NCI-H510A (cell line): ENCODE data around the gene TM4SF18.

Experiments
- DNase-seq: peaks from one replicate; lab custom pipeline; 2025; lab: John Stamatoyannopoulos, UW

Gene TM4SF18

DNA sequence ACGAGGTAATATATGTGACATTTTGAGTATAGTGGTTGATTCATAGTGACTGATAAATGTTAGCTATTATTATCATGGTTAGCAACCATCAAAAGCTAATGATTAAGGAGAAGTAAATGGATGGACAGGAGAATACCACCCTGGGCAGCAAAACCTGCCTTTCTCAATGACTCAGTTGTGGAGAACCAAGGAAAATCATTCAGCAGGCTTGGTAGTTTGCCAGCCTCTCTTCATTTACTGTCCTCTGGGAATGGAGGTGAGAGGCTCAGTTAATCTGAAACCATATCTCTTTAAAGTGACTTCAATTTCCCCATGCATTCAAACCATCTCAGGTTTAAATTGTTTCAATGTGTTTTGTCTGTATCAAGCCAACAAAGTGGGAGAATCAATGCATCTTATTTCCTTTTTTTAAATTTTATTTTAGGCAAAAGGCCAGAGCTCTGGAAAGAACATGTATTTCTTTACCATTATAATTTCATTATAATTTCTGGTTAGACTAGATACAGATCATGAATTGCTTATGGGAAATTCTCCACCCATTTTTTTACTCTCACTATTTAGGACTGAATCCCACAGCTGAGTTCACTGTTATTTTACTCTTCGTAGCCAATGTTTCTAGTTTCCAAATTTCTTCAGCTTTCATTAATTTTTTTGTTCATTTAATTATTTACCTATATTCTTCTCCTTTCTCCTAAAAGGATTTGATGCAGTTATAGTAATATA is 2.7 kb downstream of the TM4SF18 start:
- DNase-seq = no peak

DNA sequence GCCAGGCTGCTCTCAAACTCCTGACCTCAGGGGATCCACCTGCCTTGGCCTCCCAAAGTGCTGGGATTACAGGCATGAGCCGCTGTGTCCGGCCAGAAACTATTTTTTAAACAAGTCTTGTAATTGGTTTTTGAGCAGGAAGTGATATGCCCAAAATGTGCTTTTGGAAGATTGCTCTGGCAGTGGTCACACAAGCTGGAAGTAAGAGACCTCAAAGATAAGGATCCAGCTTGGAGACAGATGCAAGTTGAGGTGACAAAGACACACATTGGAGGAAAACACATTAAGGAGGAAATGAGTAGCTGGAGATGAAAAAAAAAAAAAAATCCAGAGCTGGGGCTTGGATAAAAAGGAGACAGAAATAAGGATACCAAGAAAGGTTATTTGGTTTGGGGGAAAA is 6.3 kb downstream of the TM4SF18 start:
- no peak for DNase-seq

DNA sequence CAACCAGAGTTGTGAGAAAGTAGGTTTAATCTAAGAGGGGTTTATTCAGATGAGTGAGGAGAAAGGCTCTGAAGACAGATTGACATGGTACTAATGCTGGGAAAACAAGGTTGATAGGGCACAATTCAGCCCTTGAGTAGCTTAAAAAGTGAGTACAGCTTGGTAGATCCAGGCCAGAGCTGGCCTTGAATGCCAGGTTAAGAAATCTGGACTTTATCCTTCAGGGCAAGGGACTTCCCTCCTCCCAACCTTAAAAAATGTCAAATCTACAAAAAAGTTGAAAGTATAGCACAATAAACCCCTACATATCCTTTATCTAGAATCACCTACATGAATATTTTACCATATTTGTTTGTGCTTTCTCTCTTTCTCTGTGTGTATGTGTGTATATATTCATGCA is 7.9 kb downstream of the TM4SF18 start:
- DNase-seq = no peak

DNA sequence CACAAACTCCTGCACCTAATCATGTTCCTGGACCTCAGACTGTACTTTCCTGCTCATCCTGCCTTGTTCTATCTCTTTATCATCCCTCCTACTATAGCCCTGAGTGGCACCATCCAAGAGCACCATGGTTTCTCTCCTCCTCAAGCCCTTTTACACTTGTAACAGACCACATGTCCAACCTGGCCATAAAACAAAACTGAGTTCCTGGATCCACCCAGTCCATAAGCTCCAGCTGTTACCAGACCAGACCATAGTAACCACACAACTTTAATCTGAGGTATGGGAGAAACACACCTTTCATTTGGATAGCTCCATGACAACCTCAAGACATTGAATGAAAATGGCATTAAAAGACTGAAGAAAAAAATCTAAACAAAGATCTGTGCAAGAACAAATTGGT is 9.1 kb downstream of the TM4SF18 start:
- DNase-seq = no peak

DNA sequence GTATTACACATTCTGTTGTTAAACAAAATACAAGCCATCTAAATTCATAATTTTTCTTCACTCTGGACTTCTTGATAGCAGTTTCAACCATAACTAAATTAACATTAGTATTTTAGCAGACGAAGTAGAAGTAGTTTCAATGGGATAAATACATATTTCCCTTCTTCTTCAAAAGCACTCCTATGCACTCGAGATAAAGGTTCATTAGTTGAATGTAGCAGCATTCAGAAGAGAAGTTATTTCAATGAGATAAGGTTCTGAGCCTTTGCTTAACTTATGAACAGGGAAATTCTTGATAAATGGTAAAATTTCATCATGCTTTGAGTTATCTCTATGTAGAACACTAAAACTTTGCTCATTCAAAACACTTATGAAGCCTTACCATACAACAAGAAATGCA is 11.8 kb downstream of the TM4SF18 start:
- no peak for DNase-seq

DNA sequence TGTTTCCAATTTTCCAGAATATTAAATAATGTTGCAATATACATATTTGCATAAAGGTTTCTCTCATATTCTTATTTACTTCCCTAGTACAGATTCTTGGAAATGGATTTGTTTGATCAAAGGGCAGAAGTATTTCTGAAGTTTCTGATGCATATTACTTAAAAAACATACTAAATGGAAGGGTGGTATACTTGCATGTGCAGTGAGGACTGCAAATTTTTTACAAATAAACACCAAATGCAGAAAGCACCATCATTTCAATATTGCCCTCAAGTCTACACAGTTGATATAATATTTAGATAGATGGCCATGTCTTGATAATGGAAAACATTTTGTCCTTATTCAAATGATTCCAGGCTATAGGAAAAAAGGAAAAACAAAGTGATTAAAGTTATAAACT is 12.3 kb downstream of the TM4SF18 start:
- no peak for DNase-seq

DNA sequence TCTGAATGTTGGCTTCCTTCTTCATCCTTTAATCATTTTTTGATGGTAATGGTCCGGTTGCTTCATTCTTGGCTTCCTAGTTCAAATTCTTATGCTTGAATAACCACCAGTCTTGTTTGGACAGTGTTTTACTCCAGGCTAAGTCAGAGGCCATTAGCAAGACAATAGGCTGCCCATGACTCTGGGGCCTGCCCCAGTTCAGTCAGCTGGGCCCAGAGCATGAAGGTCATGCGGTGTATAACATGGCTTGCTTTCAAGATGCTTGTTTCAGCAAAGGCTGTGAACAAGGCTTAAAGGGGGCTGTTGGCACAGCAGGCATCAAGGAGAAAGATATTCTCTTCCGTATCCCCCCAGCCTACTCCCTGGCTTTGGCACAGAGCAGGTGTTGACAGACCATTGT is 13.7 kb downstream of the TM4SF18 start:
- DNase-seq = no peak

DNA sequence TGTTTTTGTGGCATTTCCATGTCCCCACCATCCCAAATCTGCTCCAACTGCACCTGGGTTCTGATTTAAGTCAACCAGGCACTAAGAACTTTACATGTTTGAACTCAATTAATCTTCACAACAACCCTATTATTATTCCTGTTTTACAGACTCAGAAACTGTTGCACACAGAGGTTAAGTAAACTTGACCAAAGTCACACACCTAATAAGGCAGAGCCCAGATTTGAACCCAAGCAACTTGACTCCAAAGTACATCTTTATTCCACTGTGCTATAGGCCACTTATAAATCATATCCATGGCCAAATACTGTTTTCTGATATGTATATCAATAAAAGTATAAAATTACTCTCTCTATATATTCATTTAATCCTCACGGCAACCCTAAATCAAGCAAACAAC is 16.4 kb downstream of the TM4SF18 start:
- no peak for DNase-seq

DNA sequence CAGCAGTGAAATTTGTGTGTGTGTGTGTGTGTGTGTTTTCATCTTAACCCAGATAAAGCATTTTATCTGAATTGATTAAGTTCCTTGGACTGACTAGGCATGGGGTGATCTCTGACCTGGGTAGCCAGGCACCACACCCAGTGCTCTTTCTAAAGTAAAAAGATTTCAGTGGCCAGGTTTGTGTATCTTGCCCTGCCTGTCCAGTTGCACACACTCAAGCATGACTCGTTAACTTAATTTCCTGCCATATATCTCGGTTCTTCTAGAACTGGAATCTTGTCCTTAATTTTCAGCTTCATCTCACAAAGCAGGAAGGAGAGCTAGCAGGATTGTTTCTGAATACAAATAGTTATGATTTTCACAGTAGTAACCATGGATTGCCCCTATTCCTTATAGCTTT is 17.0 kb downstream of the TM4SF18 start:
- DNase-seq = no peak

DNA sequence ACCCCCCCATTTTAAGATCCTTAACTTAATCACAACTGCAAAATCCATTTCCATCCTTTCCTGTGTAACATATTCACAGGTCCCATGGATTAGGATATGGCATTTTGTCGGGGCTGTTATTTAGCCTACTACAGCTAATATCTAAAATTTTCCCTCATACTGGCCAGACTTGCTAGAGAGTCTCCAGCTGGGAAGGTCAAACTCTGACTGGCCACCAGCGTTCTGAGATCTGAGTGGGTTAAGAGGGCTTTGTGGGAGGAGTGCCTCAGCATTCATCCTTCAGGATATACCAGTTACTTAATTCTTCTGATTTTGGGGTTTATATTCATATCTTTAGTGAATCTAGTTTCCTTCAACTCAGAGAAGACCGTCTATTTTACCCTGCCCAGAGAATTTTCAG is 17.7 kb downstream of the TM4SF18 start:
- no peak for DNase-seq

DNA sequence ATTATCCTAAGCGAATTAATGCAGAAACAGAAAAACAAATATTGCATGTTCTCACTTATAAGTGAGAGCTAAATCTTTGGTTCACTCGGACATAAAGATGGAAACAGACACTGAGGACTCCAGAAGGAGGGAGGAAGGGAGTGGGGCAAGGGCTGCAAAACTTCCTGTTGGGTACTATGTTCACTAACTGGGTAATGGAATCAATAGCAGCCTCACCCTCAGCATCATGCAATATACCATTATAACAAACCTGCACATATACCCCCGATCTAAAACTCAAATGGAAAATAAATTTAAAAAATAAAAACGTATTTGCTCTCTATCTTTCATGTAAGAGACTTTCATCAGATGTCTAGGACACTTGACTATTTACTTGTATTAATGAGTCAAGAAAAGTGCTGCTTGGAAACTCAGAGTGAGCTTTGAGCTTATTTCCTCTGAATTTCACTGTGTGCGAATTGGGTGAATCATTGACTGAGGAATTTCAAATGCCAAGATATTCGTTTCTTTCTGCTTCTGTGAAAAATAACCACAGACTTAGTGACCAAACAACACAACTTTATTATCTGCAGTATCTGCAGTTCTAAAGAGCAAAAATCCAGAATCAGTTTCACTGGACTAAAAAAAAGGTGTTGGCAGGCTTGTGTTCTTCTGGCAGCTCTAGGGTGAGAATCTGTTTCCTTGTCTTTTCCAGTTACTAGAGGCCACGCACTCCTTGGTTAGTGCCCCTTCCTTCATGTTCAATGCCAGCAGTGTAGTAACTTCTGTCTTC is 18.4 kb downstream of the TM4SF18 start:
- DNase-seq = no peak

DNA sequence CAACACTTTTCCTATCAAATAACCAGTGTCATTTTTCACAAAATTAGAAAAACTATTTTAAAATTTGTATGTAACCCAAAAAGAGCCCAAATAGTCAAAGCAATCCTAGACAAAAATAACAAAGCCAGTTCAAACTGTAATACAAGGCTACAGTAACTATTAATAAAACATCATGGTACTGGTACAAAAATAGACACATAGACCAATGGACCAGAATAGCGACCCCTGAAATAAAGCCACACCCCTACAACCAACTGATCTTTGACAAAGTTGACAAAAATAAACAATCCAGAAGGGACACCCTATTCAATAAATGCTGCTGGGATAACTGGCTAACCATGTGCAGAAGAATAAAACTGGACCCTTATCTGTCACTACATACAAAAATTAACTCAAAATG is 19.9 kb downstream of the TM4SF18 start:
- no peak for DNase-seq

DNA sequence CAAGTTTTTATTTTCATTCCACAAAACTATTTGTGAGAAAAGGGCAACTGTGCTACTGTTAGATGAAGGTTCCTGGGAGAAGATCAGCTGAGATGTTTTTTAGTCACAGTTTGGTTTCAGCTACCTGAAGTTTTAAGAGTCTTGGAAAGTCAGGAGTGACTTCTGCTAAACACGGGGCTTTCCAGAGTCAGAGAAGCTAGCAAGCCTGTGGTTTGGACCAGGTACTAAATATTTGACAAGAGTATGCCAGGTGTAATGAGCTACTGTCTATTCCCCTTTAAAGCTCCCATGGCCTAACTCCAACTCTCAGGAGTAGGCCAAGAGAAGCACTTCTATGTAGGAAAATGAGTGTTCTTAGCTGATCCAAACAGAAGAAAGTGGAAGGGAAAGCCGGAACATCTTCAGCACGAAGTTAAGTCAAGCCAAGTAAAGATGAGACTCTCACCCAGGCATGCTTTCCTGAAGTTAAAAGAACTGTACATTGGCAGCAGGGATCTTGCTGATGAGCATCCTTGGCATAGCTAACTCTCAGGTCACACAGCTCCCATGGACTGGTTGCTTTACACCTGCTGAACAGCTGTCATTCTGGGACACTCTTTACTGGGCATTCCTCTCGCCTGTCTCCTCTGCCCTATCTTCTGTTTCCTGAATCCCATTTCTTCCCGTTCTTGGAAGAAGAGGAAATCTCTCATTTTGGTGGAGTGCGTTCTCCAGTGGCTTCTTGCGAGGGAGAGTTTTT is 22.5 kb downstream of the TM4SF18 start:
- DNase-seq = no peak

DNA sequence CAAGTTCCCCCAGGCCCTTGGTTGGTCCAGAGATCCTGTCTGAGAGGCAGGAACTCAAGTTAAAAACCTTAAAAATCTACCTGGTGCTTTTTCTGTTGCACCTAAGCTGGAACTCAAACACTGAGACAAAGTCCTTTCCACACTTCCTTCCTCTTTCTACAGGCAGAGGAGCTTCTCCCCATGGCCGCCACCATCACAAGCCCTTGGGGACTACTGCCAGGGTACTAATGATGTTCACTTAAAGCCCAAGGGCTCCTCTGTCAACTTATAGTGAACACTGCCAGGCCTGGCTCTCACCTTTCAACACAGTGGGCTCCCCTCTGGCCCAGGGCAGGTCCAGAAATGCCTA is 26.0 kb downstream of the TM4SF18 start:
- no peak for DNase-seq

DNA sequence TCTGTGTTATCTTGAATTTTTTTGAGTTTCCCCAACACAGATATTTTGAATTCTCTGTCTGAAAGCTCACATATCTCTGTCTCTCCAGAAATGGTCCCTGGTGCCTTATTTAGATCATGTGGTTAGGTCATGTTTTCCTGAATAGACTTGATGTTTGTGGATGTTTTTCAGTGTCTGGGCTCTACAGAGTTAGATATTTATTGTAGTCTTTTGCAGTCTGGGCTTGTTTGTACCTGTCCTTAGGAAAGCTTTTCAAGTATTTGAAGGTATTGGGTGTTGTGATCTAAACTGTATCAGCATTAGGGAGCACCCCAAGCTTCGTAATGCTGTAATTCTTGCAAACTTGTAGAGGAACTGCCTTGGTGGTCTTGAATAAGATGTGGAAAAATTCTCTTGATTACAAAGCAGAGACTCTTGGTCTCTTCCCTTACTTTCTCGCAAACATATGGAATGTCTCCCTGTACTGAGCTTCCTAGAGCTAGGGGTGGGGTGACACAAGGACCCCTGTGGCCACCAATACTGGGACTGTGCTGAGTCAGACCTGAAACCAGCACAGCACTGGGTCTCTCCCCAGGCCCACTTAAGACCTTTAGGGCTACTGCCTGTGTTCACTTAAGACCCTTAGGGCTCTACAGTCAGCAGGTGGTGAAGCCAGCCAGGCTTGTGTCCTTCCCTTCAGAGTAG is 26.5 kb downstream of the TM4SF18 start:
- DNase-seq = no peak

DNA sequence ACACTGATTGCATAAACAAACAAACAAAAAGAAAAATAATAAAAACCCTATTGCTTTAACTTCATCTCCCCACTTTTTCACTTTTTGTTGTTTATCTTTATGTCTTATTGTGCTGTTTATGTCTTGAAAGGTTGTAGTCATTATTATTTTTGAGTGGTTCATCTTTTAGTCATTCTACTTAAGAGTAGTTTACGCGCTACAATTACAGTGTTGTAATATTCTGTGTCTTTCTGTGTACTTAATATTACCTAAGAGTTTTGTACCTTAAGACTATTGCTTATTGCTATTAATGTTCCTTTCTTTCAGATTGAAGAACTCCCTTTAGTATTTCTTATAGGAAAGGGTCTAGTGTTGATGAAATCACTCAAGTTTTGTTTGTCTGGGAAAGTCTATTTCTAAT is 28.1 kb downstream of the TM4SF18 start:
- DNase-seq = no peak

DNA sequence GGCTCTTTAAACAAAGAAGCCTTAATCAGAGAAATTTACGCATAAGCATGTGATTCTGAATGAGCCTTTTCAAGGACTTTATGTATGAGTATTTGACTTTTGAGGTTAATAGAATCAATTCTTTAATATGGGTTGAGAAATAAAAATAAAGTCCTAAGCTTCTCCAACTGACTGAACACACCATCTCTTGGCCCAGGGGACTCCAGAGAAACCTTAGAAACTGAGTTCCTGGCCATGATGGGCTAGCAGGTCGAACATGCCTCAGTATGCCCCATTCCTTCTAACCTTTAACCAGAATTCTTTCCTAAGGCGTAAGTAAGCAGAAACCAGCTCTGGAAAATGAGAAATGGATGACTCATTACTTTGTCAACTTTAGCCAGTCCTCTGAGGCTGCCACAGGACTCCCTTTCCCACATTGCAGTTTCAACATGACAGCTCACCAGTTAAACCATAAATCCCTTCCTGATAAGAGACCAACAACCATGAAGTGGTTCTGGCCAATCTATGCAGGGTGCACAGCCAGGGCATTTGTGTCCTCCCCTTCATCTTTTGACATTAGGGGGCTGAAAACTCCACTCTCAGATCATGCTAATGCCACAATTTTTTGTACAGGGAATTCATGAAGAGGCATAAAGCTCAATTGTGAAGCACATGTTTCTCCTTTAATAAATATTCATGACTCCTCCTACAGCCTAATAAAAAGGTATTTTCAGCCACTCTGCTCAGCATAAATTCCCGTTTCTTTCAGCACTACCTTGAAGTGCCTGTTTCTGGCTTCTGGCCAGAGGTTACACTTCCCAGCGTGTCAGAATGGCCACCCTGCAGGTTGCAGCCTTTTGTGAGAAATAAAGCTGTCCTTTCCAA is 33.3 kb downstream of the TM4SF18 start:
- DNase-seq = peak; percentile 8

DNA sequence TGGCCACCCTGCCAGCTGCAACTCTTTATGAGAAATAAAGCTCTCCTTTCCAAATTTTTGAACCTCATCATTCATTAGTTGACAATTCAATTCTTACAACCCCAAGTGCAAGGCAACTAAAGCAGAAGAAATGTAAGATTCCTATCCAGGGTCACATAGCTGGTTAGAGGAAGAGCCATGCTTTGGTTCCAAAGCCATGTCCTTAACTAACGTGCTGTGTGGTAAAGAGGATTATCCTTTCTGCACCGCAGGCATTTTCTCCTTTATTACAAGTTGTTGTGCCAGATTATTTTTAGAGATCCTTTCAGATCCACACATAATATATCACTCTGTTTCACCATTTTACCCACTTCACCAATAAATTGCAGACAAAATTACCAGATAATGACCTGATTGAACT is 36.5 kb downstream of the TM4SF18 start:
- DNase-seq = no peak

DNA sequence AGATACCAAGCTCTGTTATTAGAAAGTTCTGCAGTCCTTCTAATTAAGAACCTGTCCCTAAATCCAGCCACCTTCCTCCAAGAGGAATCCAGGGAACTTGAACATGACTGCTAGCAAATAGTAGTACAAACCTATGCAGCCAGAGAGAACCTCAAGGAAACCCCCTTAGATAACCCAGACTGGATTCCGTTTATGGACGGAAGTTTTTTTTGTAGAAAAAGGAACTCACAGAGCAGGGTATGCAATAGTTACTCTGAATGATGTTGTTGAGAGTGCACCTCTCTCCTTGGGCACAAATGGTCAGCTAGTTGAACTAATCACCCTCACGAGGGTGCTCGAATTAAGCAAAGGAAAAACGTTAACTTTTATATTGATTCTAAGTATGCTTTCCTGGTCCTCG is 40.8 kb downstream of the TM4SF18 start:
- no peak for DNase-seq

DNA sequence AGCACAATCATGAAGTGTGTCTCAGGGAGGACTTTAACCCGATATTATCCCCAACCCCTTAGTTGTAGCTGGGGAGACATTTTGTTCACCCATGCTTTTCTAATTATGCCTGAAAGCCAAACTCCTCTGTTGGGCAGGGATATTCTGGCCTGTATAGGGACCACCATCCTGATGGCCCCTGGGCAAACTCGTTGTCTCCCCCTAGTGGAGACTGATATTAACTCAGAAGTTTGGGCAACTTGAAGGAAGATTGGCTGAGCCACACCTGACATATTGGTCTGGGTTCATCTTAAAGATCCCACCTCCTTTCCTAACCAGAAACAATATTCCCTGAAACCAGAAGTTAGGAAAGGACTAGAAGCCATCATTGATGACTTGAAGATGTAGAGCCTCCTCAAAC is 42.3 kb downstream of the TM4SF18 start:
- DNase-seq = no peak

DNA sequence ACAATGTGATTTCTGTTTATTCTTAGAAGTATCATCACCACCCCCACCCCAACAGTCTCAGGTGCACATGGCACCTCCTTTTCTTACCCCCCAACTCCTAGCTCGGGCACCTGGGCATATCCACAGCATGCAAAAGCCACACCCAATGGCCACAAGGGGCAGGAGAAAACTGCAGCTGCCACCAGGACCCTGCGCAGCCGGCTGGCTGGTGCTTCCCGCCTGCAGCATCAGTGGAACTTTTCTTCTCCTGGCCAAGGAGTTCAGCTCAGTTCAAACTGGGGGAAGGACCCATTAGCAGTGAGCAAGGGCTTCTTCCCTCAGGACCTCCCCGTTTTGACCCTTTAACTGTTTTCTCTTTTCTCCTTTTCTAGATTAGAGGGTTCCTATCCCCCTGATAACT is 44.8 kb downstream of the TM4SF18 start:
- DNase-seq = no peak

DNA sequence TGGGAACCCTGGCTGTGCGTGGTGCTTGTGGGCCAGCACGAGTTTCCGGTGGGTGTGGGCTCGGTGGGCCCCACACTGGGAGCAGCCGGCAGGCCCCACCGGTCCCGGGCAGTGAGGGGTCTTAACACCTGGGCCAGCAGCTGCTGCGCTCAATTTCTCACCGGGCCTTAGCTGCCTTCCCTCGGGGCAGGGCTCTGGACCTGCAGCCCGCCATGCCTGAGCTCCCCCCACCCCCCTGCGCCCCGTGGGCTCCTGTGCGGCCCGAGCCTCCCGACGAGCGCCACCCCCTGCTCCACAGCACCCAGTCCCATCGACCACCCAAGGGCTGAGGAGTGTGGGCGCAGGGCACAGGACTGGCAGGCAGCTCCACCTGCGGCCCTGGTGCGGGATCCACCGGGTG is 49.4 kb downstream of the TM4SF18 start:
- DNase-seq = no peak
